ENCODE results near the gene SLC12A8. TPM values are rescaled to one million over a fixed set of nuclear protein-coding genes. Genes with fewer than 3 reads are reported as not detected.
"Not testable (repeated sequence)": the region's sequence is repeated elsewhere in the genome, so short reads cannot be mapped to it uniquely, and the experiment has no call there.

The SLC12A8 gene
- total RNA-seq, 2 experiments from 2014 or later = 0.26 to 0.39 TPM

GRCh38 chr3:125082339-125082738 lies 130.2 kb downstream of the SLC12A8 start:
- ATAC-seq; H3K9me3 Mint-ChIP-seq (ENCODE audit: low read depth); POLR2A ChIA-PET; H3K36me3 Mint-ChIP-seq (ENCODE audit: low read depth); DNase-seq; intact Hi-C loops (cut with DNase I, micrococcal nuclease); H3K4me1 Mint-ChIP-seq; H3K4me3 Mint-ChIP-seq; H3K27ac Mint-ChIP-seq; H3K27me3 Mint-ChIP-seq: not testable (repeated sequence)
- CTCF ChIA-PET = interaction anchor here (0.8 kb wide), 1 partner anchor 551 kb away, joined by 3 read pairs; no protein-coding TSS in a partner anchor

- POLR2A ChIA-PET = no interaction called here
- no peak for DNase-seq
- H3K9me3 Mint-ChIP-seq (ENCODE audit: low read depth) = no peaks in the 10 kb centered on the region
Observed at GRCh38 chr3:125080077-125080476, 132.5 kb downstream of the SLC12A8 start.

DNA sequence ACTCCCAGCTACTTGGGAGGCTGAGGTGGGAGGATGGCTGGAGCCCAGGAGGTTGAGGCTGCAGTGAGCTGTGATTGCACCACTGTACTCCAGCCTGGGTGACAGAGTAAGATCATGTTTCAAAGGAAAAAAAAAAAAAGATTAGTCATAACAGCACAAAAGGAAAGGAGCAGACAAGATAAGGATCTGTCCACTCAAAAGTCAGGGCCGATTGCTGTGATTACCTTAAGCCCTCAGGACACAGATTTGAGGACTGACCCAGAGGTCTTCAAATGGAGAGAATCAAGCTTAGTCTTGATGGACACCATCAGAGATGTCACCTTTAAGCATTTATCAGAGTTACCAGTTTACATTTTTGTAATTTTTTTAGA lies 132.9 kb downstream of the SLC12A8 start:
- no peak overlapping the region for H3K27ac Mint-ChIP-seq
- H3K9me3 Mint-ChIP-seq (ENCODE audit: low read depth) = no peaks in the 10 kb centered on the region
- POLR2A ChIA-PET = no interaction called here
- intact Hi-C loops (cut with DNase I, micrococcal nuclease) = no loop called here
- DNase-seq (no peak), ATAC-seq (no peak)
- no peak overlapping the region for H3K4me3 Mint-ChIP-seq
- CTCF ChIA-PET = interaction anchor here (0.7 to 1.0 kb wide), 2 partner anchors 15 to 1225 kb away, joined by 3 to 4 read pairs; no protein-coding TSS in a partner anchor
- no peaks in the 10 kb centered on the region for H3K36me3 Mint-ChIP-seq (ENCODE audit: low read depth)
- H3K4me1 Mint-ChIP-seq = no peaks in the 10 kb centered on the region
- no peaks in the 10 kb centered on the region for H3K27me3 Mint-ChIP-seq

More at GRCh38 chr3:125080077-125080476, 132.5 kb downstream of the SLC12A8 start:
- H3K27me3 Mint-ChIP-seq = no peaks in the 10 kb centered on the region
- H3K36me3 Mint-ChIP-seq (ENCODE audit: low read depth) = no peaks in the 10 kb centered on the region
- H3K4me3 Mint-ChIP-seq = no peak overlapping the region
- no peak for ATAC-seq
- CTCF ChIA-PET = interaction anchor here (0.7 to 1.0 kb wide), 2 partner anchors 14 to 1226 kb away, joined by 3 to 4 read pairs; no protein-coding TSS in a partner anchor
- no peak overlapping the region for H3K27ac Mint-ChIP-seq
- H3K4me1 Mint-ChIP-seq = no peaks in the 10 kb centered on the region
- intact Hi-C loops (cut with DNase I, micrococcal nuclease) = no loop called here

DNA sequence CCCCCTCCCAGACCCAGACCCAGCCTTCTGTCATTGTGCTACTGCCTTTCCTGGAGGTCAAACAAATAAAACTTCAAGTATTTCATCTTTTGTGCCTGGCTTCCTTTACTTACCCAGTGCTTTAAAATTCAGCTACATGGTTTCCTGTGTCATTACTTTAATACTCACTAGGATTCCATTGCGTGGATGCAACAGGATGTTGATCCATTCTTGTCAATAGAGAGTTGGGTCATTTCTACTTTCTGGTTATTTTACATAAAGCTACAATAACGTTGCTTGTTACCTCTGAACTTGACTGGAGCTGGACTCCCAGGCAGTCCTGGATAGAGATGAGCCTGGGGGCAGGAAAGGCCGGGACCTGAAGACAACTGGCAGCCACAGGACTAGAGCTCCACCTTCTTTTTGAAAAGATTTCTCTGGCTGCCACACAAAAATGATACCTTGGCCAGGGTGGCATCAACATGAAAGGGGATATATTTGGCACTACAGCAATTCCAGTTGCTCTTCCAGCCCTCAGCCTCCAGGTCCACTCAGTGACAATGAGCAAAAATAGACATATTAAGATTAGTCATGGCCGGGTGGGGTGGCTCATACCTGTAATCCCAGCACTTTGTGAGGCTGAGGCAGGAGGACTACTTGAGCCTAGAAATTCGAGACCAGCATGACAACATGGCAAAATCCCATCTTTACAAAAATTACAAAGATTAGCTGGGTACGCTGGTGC lies 133.4 kb downstream of the SLC12A8 start:
- intact Hi-C loops (cut with DNase I, micrococcal nuclease) = no loop called here
- POLR2A ChIA-PET = no interaction called here
- H3K9me3 Mint-ChIP-seq (ENCODE audit: low read depth) = no peaks in the 10 kb centered on the region

DNA sequence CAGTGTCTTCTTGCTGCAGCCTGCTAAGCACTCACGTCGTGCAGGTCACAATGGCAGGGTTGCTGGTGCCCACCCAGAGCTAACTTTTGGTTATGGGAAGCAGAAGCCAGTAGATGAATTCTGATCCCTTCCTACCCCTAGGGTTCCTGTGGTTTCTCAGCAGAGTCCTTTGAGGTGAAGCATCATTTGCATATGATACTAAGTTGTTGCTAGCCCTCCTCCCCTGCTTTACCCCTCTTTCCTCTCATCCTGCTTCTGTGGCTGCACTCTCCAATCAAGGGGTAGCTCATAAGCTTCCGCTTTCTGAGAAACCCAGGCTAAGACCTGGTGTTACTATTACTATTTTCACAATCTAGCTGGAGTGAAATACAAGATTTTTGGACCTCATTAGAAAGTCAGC lies 134.7 kb downstream of the SLC12A8 start:
- intact Hi-C loops (cut with DNase I, micrococcal nuclease) = no loop called here
- CTCF ChIA-PET = no interaction called here

More for the DNA sequence above, 133.4 kb downstream of the SLC12A8 start:
- DNase-seq (no peak), ATAC-seq (no peak)
- CTCF ChIA-PET = interaction anchor here (0.7 to 1.0 kb wide), 3 partner anchors 15 to 1225 kb away, joined by 3 to 4 read pairs (median 3); no protein-coding TSS in a partner anchor
- Mint-ChIP-seq H3K36me3 (ENCODE audit: low read depth) (no peaks in the 10 kb centered on the region), H3K4me1 (no peaks in the 10 kb centered on the region), H3K27ac (no peak overlapping the region), H3K27me3 (no peaks in the 10 kb centered on the region), H3K4me3 (no peak overlapping the region)

DNA sequence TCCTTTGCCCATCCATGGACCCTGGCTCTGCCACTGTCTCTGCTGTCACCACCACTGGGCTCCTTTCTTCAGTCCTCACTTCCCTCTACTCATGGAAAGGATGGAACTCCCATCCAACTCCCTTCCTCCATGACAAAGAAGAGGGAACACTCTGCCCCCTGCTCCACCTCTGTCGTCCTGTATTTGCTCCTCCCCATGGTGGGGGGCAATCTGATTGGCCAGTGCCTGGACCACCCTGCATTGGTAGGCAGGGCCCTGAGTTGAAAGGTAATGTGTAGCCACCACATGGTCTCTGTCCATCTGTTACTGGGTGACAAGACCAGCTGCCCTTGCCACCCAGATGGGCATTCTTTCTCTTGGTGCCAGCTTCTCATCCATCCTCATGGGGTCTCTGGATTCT lies 136.1 kb downstream of the SLC12A8 start:
- no peak for DNase-seq
- no peaks in the 10 kb centered on the region for H3K36me3 Mint-ChIP-seq (ENCODE audit: low read depth)
- H3K27me3 Mint-ChIP-seq = no peaks in the 10 kb centered on the region
- POLR2A ChIA-PET = no interaction called here
- intact Hi-C loops (cut with DNase I, micrococcal nuclease) = no loop called here
- no peak for ATAC-seq
- no peaks in the 10 kb centered on the region for H3K9me3 Mint-ChIP-seq (ENCODE audit: low read depth)
- H3K4me1 Mint-ChIP-seq = no peaks in the 10 kb centered on the region
- CTCF ChIA-PET = interaction anchor here (1.2 kb wide), 1 partner anchor 20 kb away, joined by 5 read pairs; no protein-coding TSS in a partner anchor
- no peak overlapping the region for H3K27ac Mint-ChIP-seq
- H3K4me3 Mint-ChIP-seq = no peak overlapping the region

More for the DNA sequence above, 134.7 kb downstream of the SLC12A8 start:
- DNase-seq (no peak), ATAC-seq (no peak)
- Mint-ChIP-seq H3K36me3 (ENCODE audit: low read depth) (no peaks in the 10 kb centered on the region), H3K4me1 (no peaks in the 10 kb centered on the region), H3K27me3 (no peaks in the 10 kb centered on the region), H3K4me3 (no peak overlapping the region), H3K9me3 (ENCODE audit: low read depth) (no peaks in the 10 kb centered on the region), H3K27ac (no peak overlapping the region)
- POLR2A ChIA-PET = no interaction called here

GRCh38 chr3:125075738-125076137 lies 136.8 kb downstream of the SLC12A8 start:
- Mint-ChIP-seq H3K27me3 (no peaks in the 10 kb centered on the region), H3K9me3 (ENCODE audit: low read depth) (no peaks in the 10 kb centered on the region), H3K4me1 (no peaks in the 10 kb centered on the region), H3K36me3 (ENCODE audit: low read depth) (no peaks in the 10 kb centered on the region), H3K4me3 (no peak overlapping the region), H3K27ac (no peak overlapping the region)
- intact Hi-C loops (cut with DNase I, micrococcal nuclease) = no loop called here
- DNase-seq (no peak), ATAC-seq (no peak)
- POLR2A ChIA-PET = no interaction called here
- CTCF ChIA-PET = no interaction called here

- peaks cover 11% of the 10 kb centered on the region for H3K4me1 Mint-ChIP-seq
- intact Hi-C loops (cut with DNase I, micrococcal nuclease) = no loop called here
- no peak for ATAC-seq
- no peaks in the 10 kb centered on the region for H3K36me3 Mint-ChIP-seq (ENCODE audit: low read depth)
- POLR2A ChIA-PET = no interaction called here
- H3K9me3 Mint-ChIP-seq (ENCODE audit: low read depth) = no peaks in the 10 kb centered on the region
- H3K4me3 Mint-ChIP-seq = no peak overlapping the region
- no peaks in the 10 kb centered on the region for H3K27me3 Mint-ChIP-seq
- CTCF ChIA-PET = interaction anchor here (0.7 kb wide), 2 partner anchors 101 to 292 kb away, joined by 3 read pairs; no protein-coding TSS in a partner anchor
- DNase-seq = no peak
- H3K27ac Mint-ChIP-seq = no peak overlapping the region
Observed at GRCh38 chr3:125073390-125073905, 139.1 kb downstream of the SLC12A8 start.

GRCh38 chr3:125072749-125073389 lies 139.7 kb downstream of the SLC12A8 start:
- Mint-ChIP-seq H3K36me3 (ENCODE audit: low read depth) (no peaks in the 10 kb centered on the region), H3K27me3 (no peaks in the 10 kb centered on the region), H3K4me1 (peaks cover 11% of the 10 kb centered on the region), H3K4me3 (no peak overlapping the region), H3K27ac (no peak overlapping the region), H3K9me3 (ENCODE audit: low read depth) (no peaks in the 10 kb centered on the region)
- ChIA-PET CTCF (interaction anchor here (0.6 to 0.7 kb wide), 2 partner anchors 50 to 101 kb away, joined by 3 read pairs; no protein-coding TSS in a partner anchor), POLR2A (no interaction called here)
- intact Hi-C loops (cut with DNase I, micrococcal nuclease) = no loop called here
- no peak for DNase-seq
- no peak for ATAC-seq

DNA sequence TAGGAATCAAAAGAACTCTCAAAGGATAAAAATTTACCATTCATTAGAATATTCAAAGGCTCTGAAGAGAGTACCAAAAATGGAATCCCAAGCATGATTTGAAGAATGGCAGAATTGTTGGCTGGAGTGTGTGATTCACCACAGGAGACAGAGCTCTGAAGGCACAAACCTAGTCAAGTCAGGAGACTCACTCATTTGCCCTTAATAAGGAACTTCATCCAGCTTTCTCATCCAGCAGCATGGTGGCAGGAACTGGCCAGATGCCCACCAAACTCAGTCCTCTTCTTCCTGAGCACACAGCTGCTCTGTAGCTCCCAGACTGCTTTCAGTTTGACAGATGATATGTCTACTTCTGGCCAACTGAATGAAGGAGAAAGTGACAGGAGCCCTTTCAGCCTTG lies 140.2 kb downstream of the SLC12A8 start:
- no peak overlapping the region for H3K4me3 Mint-ChIP-seq
- no peak overlapping the region for H3K27ac Mint-ChIP-seq
- DNase-seq = no peak
- H3K27me3 Mint-ChIP-seq = no peaks in the 10 kb centered on the region
- intact Hi-C loops (cut with DNase I, micrococcal nuclease) = no loop called here
- CTCF ChIA-PET = interaction anchor here (0.6 kb wide), 2 partner anchors 40 to 50 kb away, joined by 3 read pairs; no protein-coding TSS in a partner anchor
- POLR2A ChIA-PET = no interaction called here
- peaks cover 11% of the 10 kb centered on the region for H3K4me1 Mint-ChIP-seq
- no peak for ATAC-seq
- H3K36me3 Mint-ChIP-seq (ENCODE audit: low read depth) = no peaks in the 10 kb centered on the region
- no peaks in the 10 kb centered on the region for H3K9me3 Mint-ChIP-seq (ENCODE audit: low read depth)

- ATAC-seq (peak; percentile 42), DNase-seq (no peak)
- POLR2A ChIA-PET = interaction anchor here (0.6 kb wide), 1 partner anchor 37 kb away, joined by 3 read pairs; no protein-coding TSS in a partner anchor
- peaks cover 11% of the 10 kb centered on the region for H3K4me1 Mint-ChIP-seq
- H3K9me3 Mint-ChIP-seq (ENCODE audit: low read depth) = no peaks in the 10 kb centered on the region
- H3K36me3 Mint-ChIP-seq (ENCODE audit: low read depth) = no peaks in the 10 kb centered on the region
- intact Hi-C loops (cut with DNase I, micrococcal nuclease) = no loop called here
- CTCF ChIA-PET = interaction anchor here (1.3 to 1.5 kb wide), 2 partner anchors 16 to 35 kb away, joined by 3 to 4 read pairs; no protein-coding TSS in a partner anchor
- no peak overlapping the region for H3K27ac Mint-ChIP-seq
- H3K4me3 Mint-ChIP-seq = no peak overlapping the region
- H3K27me3 Mint-ChIP-seq = no peaks in the 10 kb centered on the region
Observed at GRCh38 chr3:125069968-125070745, 142.4 kb downstream of the SLC12A8 start.

All from activated CD4-positive, alpha-beta T cell treated with anti-CD3 and anti-CD28 coated beads for 36 hours (primary cell).